H9 (cell line): ENCODE measurements around the gene MYO18A. TPM values are rescaled to one million over a fixed set of nuclear protein-coding genes. Genes with fewer than 3 reads are reported as not detected.

Experiments used
- DNase-seq: peaks from one replicate; pipeline ENCODE4 v3.0.0-alpha.2; 2017
- H2AFZ ChIP-seq: one replicate; pipeline ENCODE4 v1.6.1; 2013; ENCODE audit warnings: mild to moderate bottlenecking, low read length, control low read depth, moderate library complexity
- H2AK5ac ChIP-seq: 2 replicates; pipeline ENCODE4 v1.6.1; 2013; ENCODE audit warnings: low read length, control low read depth, mixed read lengths; ENCODE audit not compliant: insufficient read length
- H2BK120ac ChIP-seq: one replicate; pipeline ENCODE4 v1.6.1; 2013; ENCODE audit warnings: low read depth, mild to moderate bottlenecking, low read length, control low read depth, inconsistent platforms; ENCODE audit not compliant: poor library complexity, severe bottlenecking
- H2BK12ac ChIP-seq: 2 replicates; pipeline ENCODE4 v1.6.1; 2013; ENCODE audit warnings: low read length, control low read depth, mixed read lengths, low read depth; ENCODE audit not compliant: insufficient read length
- H2BK15ac ChIP-seq: 2 replicates; pipeline ENCODE4 v1.6.1; 2013; ENCODE audit warnings: low read depth, low read length, control low read depth
- H2BK20ac ChIP-seq: one replicate; pipeline ENCODE4 v1.6.1; 2013; ENCODE audit warnings: low read depth, mild to moderate bottlenecking, low read length, control low read depth, inconsistent platforms; ENCODE audit not compliant: poor library complexity, severe bottlenecking
- H2BK5ac ChIP-seq: 2 replicates; pipeline ENCODE4 v1.6.1; 2013; ENCODE audit warnings: low read length, control low read depth, mixed read lengths; ENCODE audit not compliant: insufficient read length
- H3K14ac ChIP-seq: 2 replicates; pipeline ENCODE4 v1.6.1; 2013; ENCODE audit warnings: low read length, control low read depth; ENCODE audit not compliant: insufficient read depth
- H3K18ac ChIP-seq: 2 replicates; pipeline ENCODE4 v1.6.1; 2013; ENCODE audit warnings: low read depth, mild to moderate bottlenecking, mixed read lengths, low read length, control low read depth; ENCODE audit not compliant: insufficient read length
- H3K23ac ChIP-seq: 2 replicates; pipeline ENCODE4 v1.6.1; 2013; ENCODE audit warnings: low read length, control low read depth, mixed read lengths, low read depth; ENCODE audit not compliant: insufficient read length
- H3K23me2 ChIP-seq: 2 replicates; pipeline ENCODE4 v1.6.1; 2013; ENCODE audit warnings: low read depth, mild to moderate bottlenecking, mixed read lengths, low read length, control low read depth; ENCODE audit not compliant: insufficient read length, poor library complexity, severe bottlenecking
- H3K27ac ChIP-seq: 2 replicates; pipeline ENCODE4 v1.5.1; 2013; ENCODE audit warnings: low read length, control low read depth, mixed read lengths, low read depth; ENCODE audit not compliant: insufficient read length
- H3K27me3 ChIP-seq: 2 replicates; pipeline ENCODE4 v1.6.1; 2013; ENCODE audit warnings: low read length, control low read depth, inconsistent platforms; ENCODE audit not compliant: insufficient read depth
- H3K4ac ChIP-seq: 2 replicates; pipeline ENCODE4 v1.6.1; 2013; ENCODE audit warnings: low read depth, mild to moderate bottlenecking, control low read depth, inconsistent platforms, low read length, moderate library complexity
- H3K4me1 ChIP-seq: 2 replicates; pipeline ENCODE4 v1.6.1; 2013; ENCODE audit warnings: low read length, control low read depth, inconsistent platforms; ENCODE audit not compliant: insufficient read depth
- H3K4me2 ChIP-seq: 2 replicates; pipeline ENCODE4 v1.6.1; 2013; ENCODE audit warnings: low read length, control low read depth, mixed read lengths; ENCODE audit not compliant: insufficient read length, insufficient read depth
- H3K56ac ChIP-seq: 2 replicates; pipeline ENCODE4 v1.6.1; 2013; ENCODE audit warnings: low read depth, mild to moderate bottlenecking, mixed read lengths, low read length, control low read depth; ENCODE audit not compliant: insufficient read length
- H3K79me1 ChIP-seq: 2 replicates; pipeline ENCODE4 v1.6.1; 2013; ENCODE audit warnings: low read depth, mild to moderate bottlenecking, moderate library complexity, low read length, control low read depth, inconsistent platforms; ENCODE audit not compliant: insufficient read depth, poor library complexity, severe bottlenecking
- H3K79me2 ChIP-seq: 2 replicates; pipeline ENCODE4 v1.6.1; 2013; ENCODE audit warnings: low read length, control low read depth, inconsistent platforms; ENCODE audit not compliant: insufficient read depth
- H3K9ac ChIP-seq: 2 replicates; pipeline ENCODE4 v1.6.1; 2013; ENCODE audit warnings: low read length, control low read depth, mixed read lengths; ENCODE audit not compliant: insufficient read length; ENCODE audit errors: extremely low read depth
- H3K9me3 ChIP-seq: one replicate; pipeline ENCODE4 v1.6.1; 2013; ENCODE audit warnings: low read depth, low read length, inconsistent platforms; ENCODE audit not compliant: control insufficient read depth
- H3T11ph ChIP-seq: one replicate; pipeline ENCODE4 v1.6.1; 2013; ENCODE audit warnings: mild to moderate bottlenecking, low read length, control low read depth, inconsistent platforms
- H4K20me1 ChIP-seq: one replicate; pipeline ENCODE4 v1.6.1; 2013; ENCODE audit not compliant: control insufficient read depth, insufficient read length, insufficient read depth
- H4K5ac ChIP-seq: 2 replicates; pipeline ENCODE4 v1.6.1; 2013; ENCODE audit warnings: low read depth, mild to moderate bottlenecking, mixed read lengths, low read length, control low read depth; ENCODE audit not compliant: insufficient read length
- H4K8ac ChIP-seq: replicated peaks from 2 replicates; pipeline ENCODE4 v1.6.1; 2013; ENCODE audit warnings: low read length, control low read depth, mixed read lengths, low read depth; ENCODE audit not compliant: insufficient read length
- H4K91ac ChIP-seq: 2 replicates; pipeline ENCODE4 v1.6.1; 2013; ENCODE audit warnings: low read depth, mild to moderate bottlenecking, moderate library complexity, mixed read lengths, low read length, control low read depth; ENCODE audit not compliant: insufficient read length
- H3K27ac Mint-ChIP-seq, 3 experiments: 2 replicates in 2 of 3; 3 replicates in 1 of 3; pipeline ENCODE4 v1.8.0; 2020 to 2021; ENCODE audit warnings: mixed read lengths in 3 of 3, mild to moderate bottlenecking in 1 of 3, moderate library complexity in 1 of 3
- H3K27me3 Mint-ChIP-seq: 2 replicates; pipeline ENCODE4 v1.8.0; 2021; ENCODE audit warnings: low read depth, mild to moderate bottlenecking, moderate library complexity, mixed read lengths
- H3K36me3 Mint-ChIP-seq, 3 experiments: 2 replicates in 2 of 3; 3 replicates in 1 of 3; pipeline ENCODE4 v1.8.0; 2020 to 2021; ENCODE audit warnings: low read depth in 3 of 3, mixed read lengths in 3 of 3; ENCODE audit not compliant: insufficient read depth in 1 of 3
- H3K4me1 Mint-ChIP-seq, 2 experiments: 2 replicates each; pipeline ENCODE4 v1.8.0; 2020; ENCODE audit warnings: mixed read lengths in 2 of 2
- H3K4me3 Mint-ChIP-seq, 2 experiments: 2 replicates in 1 of 2; 3 replicates in 1 of 2; pipeline ENCODE4 v1.8.0; 2020 to 2021; ENCODE audit warnings: mild to moderate bottlenecking in 2 of 2, mixed read lengths in 2 of 2, moderate library complexity in 1 of 2
- H3K9me3 Mint-ChIP-seq, 2 experiments: 2 replicates in 1 of 2; 3 replicates in 1 of 2; pipeline ENCODE4 v1.8.0; 2020; ENCODE audit warnings: mild to moderate bottlenecking in 2 of 2, mixed read lengths in 2 of 2, moderate library complexity in 1 of 2
- CTCF ChIP-seq: fragments of 200-600 bp; sonication (generic); conservative IDR thresholded peaks from 3 replicates; pipeline ENCODE4 v1.8.0; 2021; ENCODE audit warnings: antibody characterized with exemption, mild to moderate bottlenecking
- WGBS: extraction: QIAGEN DNeasy Blood & Tissue Kit; methylation state at CpG from one replicate; pipeline ENCODE4 v1.1.7; 2013; ENCODE audit warnings: missing lambda C conversion rate, low lambda C conversion rate, mixed read lengths; ENCODE audit not compliant: insufficient read length; ENCODE audit errors: extremely low coverage; 5-methylcytosine and 5-hydroxymethylcytosine counted together
- total RNA-seq: library from RNA; stranded (reverse); gene quantifications from 2 replicates; pipeline ENCODE4 v1.2.1, GENCODE V29; 2021

The MYO18A gene
- total RNA-seq, 1 experiment from 2014 or later, result 21.6 TPM

GRCh38 chr17:29143894-29144293 is 36.3 kb downstream of the MYO18A start:
- Histone ChIP-seq H4K5ac (no peak overlapping the region), H4K8ac (no peak overlapping the region), H3K27ac (no peak overlapping the region), H2BK120ac (no peak overlapping the region), H2BK20ac (no peak overlapping the region), H3T11ph (no peak overlapping the region), H3K79me2 (no peaks in the 10 kb centered on the region), H3K4me2 (no peak overlapping the region), H4K20me1 (no peaks in the 10 kb centered on the region), H3K27me3 (no peaks in the 10 kb centered on the region), H3K14ac (no peak overlapping the region), H3K23ac (no peak overlapping the region), H3K9me3 (no peaks in the 10 kb centered on the region), H2BK15ac (no peak overlapping the region), H2BK12ac (no peak overlapping the region), H2AFZ (no peak overlapping the region), H3K18ac (no peak overlapping the region), H2AK5ac (no peak overlapping the region), H3K23me2 (no peaks in the 10 kb centered on the region), H3K4me1 (peaks cover 2% of the 10 kb centered on the region; the same call in 1 of the 2 replicates), H3K4ac (no peak overlapping the region), H3K79me1 (no peaks in the 10 kb centered on the region), H3K9ac (no peak overlapping the region), H4K91ac (no peak overlapping the region), H2BK5ac (no peak overlapping the region), H3K56ac (no peak overlapping the region)
- peaks cover 45 to 49% of the 10 kb centered on the region in 2 experiments for H3K4me1 Mint-ChIP-seq
- peak; percentile 69 for DNase-seq
- peak; percentile 63 for TF ChIP-seq CTCF
- no peaks in the 10 kb centered on the region for H3K36me3 Mint-ChIP-seq
- H3K27me3 Mint-ChIP-seq, result no peaks in the 10 kb centered on the region; the same call in 1 of the 2 replicates
- WGBS, result no CpG with 5 or more reads among the region's 2 CpGs
- peak overlapping the region in 1 of 2 experiments; percentile 35; a peak in 1 of 5 replicates for H3K4me3 Mint-ChIP-seq
- H3K9me3 Mint-ChIP-seq, result no peaks in the 10 kb centered on the region; a peak in 1 of 5 replicates
- H3K27ac Mint-ChIP-seq, result peak overlapping the region in 2 of 3 experiments; percentile 19 to 56; a peak in 1 of 7 replicates
